ENCODE results near the gene GALNT13. TPM values are rescaled to one million over a fixed set of nuclear protein-coding genes. Genes with fewer than 3 reads are reported as not detected.

The GALNT13 gene
- total and polyA plus RNA-seq, 10 of the 15 experiments (the other 5 are each of a cell fraction or from before 2014, with no cell fraction given) = 0.04 TPM; not detected in 9

GRCh38 chr2:154132827-154133226 lies 261.1 kb downstream of the GALNT13 start:
- no peak overlapping the region for H2AFZ ChIP-seq (ENCODE audit: control insufficient read depth, low read depth, low read length)
- DNase-seq (ENCODE audit: low read depth, low spot score) = no peak
- no peak overlapping the region for H3K9ac ChIP-seq (ENCODE audit: control insufficient read depth, insufficient read depth, low read length)
- H3K27me3 ChIP-seq (replicated peaks in 1 of 2; ENCODE audit: control insufficient read depth in 2 of 2, insufficient read depth in 2 of 2, low read length in 1 of 2) = no peaks in the 10 kb centered on the region
- 0% methylated on average over 2 of the region's 2 CpGs for WGBS (ENCODE audit: insufficient coverage, insufficient replicate concordance, low lambda C conversion rate, missing lambda C conversion rate)
- ChIA-PET CTCF (interaction anchor here (0.7 kb wide), 1 partner anchor 63 kb away, joined by 3 read pairs; no protein-coding TSS in a partner anchor), RAD21 (ENCODE audit: unreplicated experiment) (no interaction called here), POLR2A (no interaction called here), SMC1A (ENCODE audit: uncharacterized antibody, unreplicated experiment) (no interaction called here)
- no peak overlapping the region for H3K4me2 ChIP-seq (ENCODE audit: control insufficient read depth, insufficient read depth)
- intact Hi-C loops (cut with micrococcal nuclease; ENCODE audit: unreplicated experiment) (no loop called here), in situ Hi-C loops (cut with MboI) (no loop called here)
- TF ChIP-seq ETV6 (conservative IDR thresholded peaks at IDR 0.05 in 1 of 2, IDR thresholded peaks at IDR 0.05 in 1 of 2; ENCODE audit: borderline replicate concordance in 1 of 2, low read depth in 1 of 2) = no peak
- TF ChIP-seq, protein P1, sequence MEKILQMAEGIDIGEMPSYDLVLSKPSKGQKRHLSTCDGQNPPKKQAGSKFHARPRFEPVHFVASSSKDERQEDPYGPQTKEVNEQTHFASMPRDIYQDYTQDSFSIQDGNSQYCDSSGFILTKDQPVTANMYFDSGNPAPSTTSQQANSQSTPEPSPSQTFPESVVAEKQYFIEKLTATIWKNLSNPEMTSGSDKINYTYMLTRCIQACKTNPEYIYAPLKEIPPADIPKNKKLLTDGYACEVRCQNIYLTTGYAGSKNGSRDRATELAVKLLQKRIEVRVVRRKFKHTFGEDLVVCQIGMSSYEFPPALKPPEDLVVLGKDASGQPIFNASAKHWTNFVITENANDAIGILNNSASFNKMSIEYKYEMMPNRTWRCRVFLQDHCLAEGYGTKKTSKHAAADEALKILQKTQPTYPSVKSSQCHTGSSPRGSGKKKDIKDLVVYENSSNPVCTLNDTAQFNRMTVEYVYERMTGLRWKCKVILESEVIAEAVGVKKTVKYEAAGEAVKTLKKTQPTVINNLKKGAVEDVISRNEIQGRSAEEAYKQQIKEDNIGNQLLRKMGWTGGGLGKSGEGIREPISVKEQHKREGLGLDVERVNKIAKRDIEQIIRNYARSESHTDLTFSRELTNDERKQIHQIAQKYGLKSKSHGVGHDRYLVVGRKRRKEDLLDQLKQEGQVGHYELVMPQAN (conservative IDR thresholded peaks at IDR 0.05) = no peak
- no peak for TF ChIP-seq RCOR1 (conservative IDR thresholded peaks at IDR 0.05; ENCODE audit: low read depth, low read length)
- ATAC-seq = no peak
- H3K79me2 ChIP-seq (ENCODE audit: control insufficient read depth, insufficient read depth, low read length) = no peaks in the 10 kb centered on the region
- no peaks in the 10 kb centered on the region for H4K20me1 ChIP-seq (ENCODE audit: control insufficient read depth, insufficient read depth)
- no peak overlapping the region for H3K4me3 ChIP-seq
- H3K4me1 ChIP-seq (ENCODE audit: control insufficient read depth, insufficient read depth, low read length) = no peaks in the 10 kb centered on the region
- no TSS peak for BruUV-seq (replicated peaks)
- H3K9me3 ChIP-seq (replicated peaks; ENCODE audit: control insufficient read depth, insufficient read depth, low read length) = no peaks in the 10 kb centered on the region
- H3K36me3 ChIP-seq (ENCODE audit: control insufficient read depth in 2 of 2, insufficient read depth in 2 of 2, low read length in 1 of 2) = no peaks in the 10 kb centered on the region
- FAIRE-seq = no peak
- no peak overlapping the region for H3K27ac ChIP-seq (ENCODE audit: control insufficient read depth, insufficient read depth)

DNA sequence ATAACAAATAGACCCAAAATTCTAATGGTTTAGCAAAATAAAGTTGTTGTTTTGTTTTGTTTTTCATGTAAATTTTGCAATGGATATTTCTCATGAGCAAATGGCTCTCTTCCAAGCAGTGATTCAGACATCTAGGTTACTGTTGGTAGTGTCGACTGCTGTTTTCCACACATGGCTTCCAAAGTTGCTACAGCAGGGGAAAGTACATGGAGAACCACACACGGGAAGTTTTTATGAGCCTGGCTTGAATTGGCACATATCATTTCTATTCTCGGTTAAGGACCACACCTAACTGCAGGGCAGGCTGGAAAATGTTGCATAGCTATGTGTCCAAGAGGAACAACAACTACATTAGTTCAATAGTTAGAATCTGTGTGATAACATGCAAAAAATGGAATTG lies 262.1 kb downstream of the GALNT13 start:
- SMC1A ChIA-PET (ENCODE audit: uncharacterized antibody, unreplicated experiment) = no interaction called here
- TF ChIP-seq NFIC (IDR thresholded peaks at IDR 0.05; ENCODE audit: low read depth, low read length) (no peak), CREB1 (IDR thresholded peaks at IDR 0.05; ENCODE audit: low read depth) (no peak), KAT2A (conservative IDR thresholded peaks at IDR 0.05; ENCODE audit: control insufficient read depth, low read depth, low read length) (no peak), RELB (IDR thresholded peaks at IDR 0.05; ENCODE audit: low read depth) (no peak), ZNF217 (IDR thresholded peaks at IDR 0.05) (no peak), ZBTB40 (IDR thresholded peaks at IDR 0.05; ENCODE audit: borderline replicate concordance) (no peak), NR2C1 (IDR thresholded peaks at IDR 0.05) (no peak)

More for the DNA sequence above, 262.1 kb downstream of the GALNT13 start:
- no peaks in the 10 kb centered on the region for H3K27me3 ChIP-seq (replicated peaks in 1 of 2; ENCODE audit: control insufficient read depth in 2 of 2, insufficient read depth in 2 of 2, low read length in 1 of 2)
- WGBS (ENCODE audit: insufficient coverage, insufficient replicate concordance, low lambda C conversion rate, missing lambda C conversion rate) = 21% methylated on average over 3 of the region's 3 CpGs
- H4K20me1 ChIP-seq (ENCODE audit: control insufficient read depth, insufficient read depth) = no peaks in the 10 kb centered on the region
- H3K4me1 ChIP-seq (ENCODE audit: control insufficient read depth, insufficient read depth, low read length) = no peaks in the 10 kb centered on the region
- no peak overlapping the region for H3K9ac ChIP-seq (ENCODE audit: control insufficient read depth, insufficient read depth, low read length)
- ChIA-PET CTCF (no interaction called here), RAD21 (ENCODE audit: unreplicated experiment) (no interaction called here), POLR2A (no interaction called here)
- H2AFZ ChIP-seq (ENCODE audit: control insufficient read depth, low read depth, low read length) = no peak overlapping the region
- H3K9me3 ChIP-seq (replicated peaks; ENCODE audit: control insufficient read depth, insufficient read depth, low read length) = no peaks in the 10 kb centered on the region
- DNase-seq (ENCODE audit: low read depth, low spot score) (no peak), FAIRE-seq (no peak), ATAC-seq (no peak)
- no peaks in the 10 kb centered on the region for H3K79me2 ChIP-seq (ENCODE audit: control insufficient read depth, insufficient read depth, low read length)
- no TSS peak for BruUV-seq (replicated peaks)
- no peak overlapping the region for H3K4me2 ChIP-seq (ENCODE audit: control insufficient read depth, insufficient read depth)
- H3K27ac ChIP-seq (ENCODE audit: control insufficient read depth, insufficient read depth) = no peak overlapping the region
- no peak overlapping the region for H3K4me3 ChIP-seq
- in situ Hi-C loops (cut with MboI) (no loop called here), intact Hi-C loops (cut with micrococcal nuclease; ENCODE audit: unreplicated experiment) (no loop called here)
- H3K36me3 ChIP-seq (ENCODE audit: control insufficient read depth in 2 of 2, insufficient read depth in 2 of 2, low read length in 1 of 2) = no peaks in the 10 kb centered on the region

All from GM12878 (cell line).